Spleen (tissue), 11 donors: ENCODE results near the gene ACVR2B. TPM values are rescaled to one million over a fixed set of nuclear protein-coding genes. Genes with fewer than 3 reads are reported as not detected.

ENCODE experiments used
- DNase-seq: peaks from one replicate; pipeline ENCODE4 v3.0.0-alpha.2; 2020
- H3K27ac ChIP-seq, 8 donors: fragments of 200-600 bp; sonication (generic) in 7 of 8; 1 replicate in 4 of 8; 2 replicates in 4 of 8; pipeline versions ENCODE4 v1.5.0 to v1.8.0; 2016 to 2021; ENCODE audit warnings: inconsistent platforms in 4 of 8, mild to moderate bottlenecking in 4 of 8, moderate library complexity in 1 of 8
- H3K27me3 ChIP-seq, 7 donors: fragments of 200-600 bp; sonication (generic) in 6 of 7; replicated peaks in 1 of 7; 1 replicate in 4 of 7; 2 replicates in 3 of 7; pipeline versions ENCODE4 v1.5.0 to v1.8.0; 2016 to 2021; ENCODE audit warnings: inconsistent platforms in 3 of 7, mild to moderate bottlenecking in 1 of 7
- H3K36me3 ChIP-seq, 6 donors: fragments of 200-600 bp; sonication (generic) in 5 of 6; 1 replicate in 4 of 6; 2 replicates in 2 of 6; pipeline versions ENCODE4 v1.5.0 to v1.8.0; 2016 to 2021; ENCODE audit warnings: inconsistent platforms in 2 of 6
- H3K4me1 ChIP-seq, 6 donors: fragments of 200-600 bp; sonication (generic) in 5 of 6; 1 replicate in 3 of 6; 2 replicates in 3 of 6; pipeline versions ENCODE4 v1.5.0 to v1.8.0; 2016 to 2021; ENCODE audit warnings: inconsistent platforms in 3 of 6
- H3K4me3 ChIP-seq, 8 donors: fragments of 200-600 bp; sonication (generic) in 7 of 8; 1 replicate in 4 of 8; 2 replicates in 4 of 8; pipeline versions ENCODE4 v1.5.0 to v1.8.0; 2016 to 2021; ENCODE audit warnings: inconsistent platforms in 4 of 8, mild to moderate bottlenecking in 4 of 8, moderate library complexity in 2 of 8
- H3K9me3 ChIP-seq, 8 donors: fragments of 200-600 bp; sonication (generic) in 7 of 8; 1 replicate in 4 of 8; 2 replicates in 4 of 8; pipeline versions ENCODE4 v1.5.0 to v1.8.0; 2016 to 2021; ENCODE audit warnings: inconsistent platforms in 4 of 8
- CTCF ChIP-seq, 11 experiments: fragments of 200-600 bp in 7 of 11; fragments of 450-650 bp in 4 of 11; sonication (generic) in 4 of 11; IDR thresholded peaks in 8 of 11; conservative IDR thresholded peaks in 3 of 11; 1 replicate in 7 of 11; 2 replicates in 4 of 11; pipeline versions ENCODE4 v1.4.0 to v1.8.0; 2016 to 2021; ENCODE audit warnings: antibody characterized with exemption in 11 of 11, inconsistent platforms in 4 of 11, mild to moderate bottlenecking in 1 of 11
- POLR2A ChIP-seq, 3 donors: fragments of 450-650 bp; IDR thresholded peaks; one replicate each; pipeline ENCODE4 v1.5.1; 2017; ENCODE audit warnings: antibody characterized with exemption in 3 of 3, mild to moderate bottlenecking in 1 of 3
- POLR2AphosphoS5 ChIP-seq, 3 donors: sonication (generic); formaldehyde crosslinking; IDR thresholded peaks; one replicate each; pipeline ENCODE4 v1.5.1; 2017; ENCODE audit warnings: antibody characterized with exemption in 3 of 3
- WGBS, 5 donors: extraction: QIAGEN DNeasy Blood & Tissue Kit in 3 of 5; methylation state at CpG; one replicate each; pipeline versions ENCODE4 v1.1.5 to v1.1.7; 2013 to 2018; 5-methylcytosine and 5-hydroxymethylcytosine counted together
- intact Hi-C: fragments of 100-400 bp; cut with DNase I; formaldehyde crosslinking; loops from one replicate; pipeline ENCODE4 v1.15.0; 2023; ENCODE audit warnings: low total_unique reads
- polyA plus RNA-seq, 3 donors: library from polyadenylated mRNA; stranded (reverse); fragments of 200-250 nt; gene quantifications; one replicate each; pipeline ENCODE4 v1.2.1, GENCODE V29; 2013
- total RNA-seq, 7 donors: library from RNA; depleted of rRNA in 3 of 7; stranded (reverse); fragments of >200 nt in 3 of 7; fragmentation: NEBNext Ultra II Directional in 4 of 7; extraction: Animal tissue kit (Norgen Biotek cat#: 25700) in 4 of 7; gene quantifications; one replicate each; pipeline versions ENCODE4 v1.1.0 to v1.2.1, GENCODE V29; 2016 to 2021
- donor health status: healthy with polysubstance abuse.
- donor health status: DM: no; HTN: no; CAD: no; lungs with moderate emphysema.
- donor health status: DM: no; HTN: no; CAD: no.
- donor health status: Bipolar disorder and iron deficiency.
- donor health status: healthy.
- donor health status: DM: no; HTN: no; CAD: no.
- donor health status: DM: yes; HTN: yes; CAD: no.

Gene ACVR2B
- total and polyA plus RNA-seq, 10 donors = 0.28 to 8.4 (median 4.8) TPM

GRCh38 chr3:38457111-38458003, 3.7 kb downstream of the ACVR2B start:
- Histone ChIP-seq H3K4me1 (peaks cover 15 to 74% (median 52%) of the 10 kb centered on the region in 6 donors), H3K27me3 (peaks cover 0 to 37% (median 10%) of the 10 kb centered on the region in 7 donors), H3K36me3 (no peaks in the 10 kb centered on the region), H3K9me3 (no peaks in the 10 kb centered on the region), H3K27ac (no peak overlapping the region), H3K4me3 (no peak overlapping the region)
- TF ChIP-seq CTCF (IDR thresholded peaks at IDR 0.05 in 8 of 11, conservative IDR thresholded peaks at IDR 0.05 in 3 of 11) = no peak
- TF ChIP-seq POLR2AphosphoS5 (IDR thresholded peaks at IDR 0.05) = no peak
- no peak for TF ChIP-seq POLR2A (IDR thresholded peaks at IDR 0.05)
- no peak for DNase-seq
- intact Hi-C loops = no loop called here
- 77 to 87% (median 80%) methylated on average over 9 of the region's 9 CpGs for WGBS, 5 donors

- H3K36me3 ChIP-seq = no peaks in the 10 kb centered on the region
- H3K9me3 ChIP-seq = no peaks in the 10 kb centered on the region
- H3K4me3 ChIP-seq = no peak overlapping the region
- H3K27me3 ChIP-seq = peaks cover 0 to 23% (median 5%) of the 10 kb centered on the region in 7 donors
- H3K4me1 ChIP-seq = peaks cover 15 to 65% (median 44%) of the 10 kb centered on the region in 6 donors
- H3K27ac ChIP-seq = peak overlapping the region in 5 of 8 donors; percentile 11 to 29 (median 26)
- intact Hi-C loops = no loop called here
- DNase-seq = no peak
- WGBS, 5 donors = 60 to 83% (median 76%) methylated on average over 4 to 13 of the region's 13 CpGs
- no peak for TF ChIP-seq CTCF (IDR thresholded peaks at IDR 0.05 in 8 of 11, conservative IDR thresholded peaks at IDR 0.05 in 3 of 11)
- peak; percentile 21 to 69 (median 49) for TF ChIP-seq POLR2AphosphoS5 (IDR thresholded peaks at IDR 0.05)
- no peak for TF ChIP-seq POLR2A (IDR thresholded peaks at IDR 0.05)
Observed at GRCh38 chr3:38458796-38459498, 5.3 kb downstream of the ACVR2B start.

GRCh38 chr3:38459499-38460048, 5.9 kb downstream of the ACVR2B start:
- Histone ChIP-seq H3K4me1 (peaks cover 15 to 61% (median 41%) of the 10 kb centered on the region in 6 donors), H3K36me3 (no peaks in the 10 kb centered on the region), H3K4me3 (no peak overlapping the region), H3K9me3 (no peaks in the 10 kb centered on the region), H3K27me3 (peaks cover 0 to 16% (median under 1%) of the 10 kb centered on the region in 7 donors), H3K27ac (peak overlapping the region in 5 of 8 donors; percentile 11 to 29 (median 26))
- DNase-seq = no peak
- intact Hi-C loops = no loop called here
- no peak for TF ChIP-seq POLR2A (IDR thresholded peaks at IDR 0.05)
- TF ChIP-seq CTCF (IDR thresholded peaks at IDR 0.05 in 8 of 11, conservative IDR thresholded peaks at IDR 0.05 in 3 of 11) = no peak
- TF ChIP-seq POLR2AphosphoS5 (IDR thresholded peaks at IDR 0.05) = no peak
- 77 to 93% (median 87%) methylated on average over 6 to 10 of the region's 10 CpGs for WGBS, 5 donors
